Erythroblast (primary cell): ENCODE data around the gene MMP7.

Experiments used
- DNase-seq, 2 experiments: peaks; one replicate each; lab custom pipeline; 2025; lab: John Stamatoyannopoulos, UW
- GATA1 ChIP-seq: IDR thresholded peaks from 2 replicates; pipeline ENCODE4 v1.6.1; 2011; ENCODE audit warnings: low read depth, mild to moderate bottlenecking, control low read depth, low read length, moderate library complexity
- POLR2A ChIP-seq: IDR thresholded peaks from 2 replicates; pipeline ENCODE4 v1.6.1; 2011; ENCODE audit warnings: mild to moderate bottlenecking, low read length

Gene MMP7

GRCh38 chr11:102495161-102496042, 35.1 kb downstream of the MMP7 start:
- peak; percentile 75 to 85 for DNase-seq
- TF ChIP-seq POLR2A (no peak), GATA1 (no peak)

DNA sequence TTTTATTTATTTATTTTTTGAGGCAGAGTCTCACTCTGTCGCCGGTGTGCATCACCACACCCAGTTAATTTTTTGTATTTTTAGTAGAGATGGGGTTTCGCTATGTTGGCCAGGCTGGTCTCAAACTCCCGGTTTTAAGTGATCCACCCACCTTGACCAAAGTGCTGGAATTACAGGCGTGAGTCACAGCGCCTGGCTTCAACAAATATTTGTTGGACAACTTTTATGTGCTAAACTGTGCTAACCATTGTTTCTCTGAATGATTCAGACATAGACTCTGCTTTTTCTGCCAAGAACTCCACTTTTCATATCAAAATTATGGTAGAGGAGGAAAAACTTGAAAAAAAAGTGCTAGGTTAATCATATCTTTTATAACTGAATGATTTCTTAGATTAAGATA, 36.3 kb downstream of the MMP7 start:
- no peak for DNase-seq
- TF ChIP-seq GATA1: no peak
- TF ChIP-seq POLR2A: no peak

DNA sequence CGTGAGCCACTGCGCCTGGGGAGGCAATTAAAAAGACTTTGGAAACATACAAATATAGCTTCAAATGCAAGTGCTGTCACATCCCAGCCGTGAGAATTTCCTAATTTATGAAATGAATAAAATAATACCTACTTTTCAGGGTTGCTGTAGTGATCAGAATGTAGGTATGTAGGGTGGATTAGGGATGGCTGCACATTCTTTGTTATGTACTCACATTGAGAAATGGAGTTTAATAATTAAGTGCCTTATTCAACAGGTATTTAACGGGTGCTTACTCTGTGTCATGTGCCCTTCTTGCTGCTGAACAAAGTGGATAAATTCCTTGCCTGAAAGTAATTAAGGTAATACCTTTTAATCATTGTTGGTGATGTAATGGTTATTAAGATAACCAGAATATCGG, 37.0 kb downstream of the MMP7 start:
- TF ChIP-seq POLR2A (no peak), GATA1 (no peak)
- no peak for DNase-seq

GRCh38 chr11:102491969-102492368, 38.6 kb downstream of the MMP7 start:
- no peak for DNase-seq
- TF ChIP-seq POLR2A: no peak
- no peak for TF ChIP-seq GATA1

GRCh38 chr11:102489186-102490145, 41.1 kb downstream of the MMP7 start:
- DNase-seq: no peak
- TF ChIP-seq GATA1: no peak
- TF ChIP-seq POLR2A: no peak

GRCh38 chr11:102488208-102488607, 42.3 kb downstream of the MMP7 start:
- DNase-seq: no peak
- TF ChIP-seq POLR2A (no peak), GATA1 (no peak)

- DNase-seq: no peak
- TF ChIP-seq GATA1 (no peak), POLR2A (no peak)
Observed at GRCh38 chr11:102487214-102487613, 43.3 kb downstream of the MMP7 start.

GRCh38 chr11:102486584-102486983, 44.0 kb downstream of the MMP7 start:
- DNase-seq: no peak
- TF ChIP-seq POLR2A (no peak), GATA1 (no peak)

DNA sequence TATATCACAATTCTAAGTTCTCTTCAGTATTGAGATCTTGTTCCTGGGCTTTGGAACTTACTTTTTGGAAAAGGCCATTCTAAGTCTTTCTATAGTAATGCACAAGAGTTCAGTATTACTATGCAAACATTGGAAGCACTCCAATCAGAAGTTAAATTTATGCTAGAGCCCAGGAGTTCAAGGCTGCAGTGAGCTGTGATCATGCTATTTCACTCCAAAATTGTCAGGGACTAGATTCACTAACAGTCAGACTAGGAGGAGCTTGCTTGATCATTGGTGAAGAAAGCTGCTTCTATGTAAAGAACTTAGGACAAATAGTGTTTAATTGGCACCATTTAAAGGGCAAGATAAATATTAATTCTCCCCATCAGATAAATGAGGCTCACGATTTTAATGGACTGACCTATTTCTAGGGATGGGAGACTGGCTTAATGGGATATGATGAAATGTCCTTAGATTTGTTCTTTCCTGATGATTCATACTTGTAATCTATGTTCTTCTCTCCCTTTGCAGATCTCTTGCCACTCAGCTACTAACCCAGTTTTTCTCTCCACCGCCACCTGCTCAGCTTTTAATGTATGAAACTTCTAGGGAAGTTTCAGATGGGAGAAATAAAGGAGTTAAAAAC, 45.3 kb downstream of the MMP7 start:
- TF ChIP-seq POLR2A (no peak), GATA1 (no peak)

DNA sequence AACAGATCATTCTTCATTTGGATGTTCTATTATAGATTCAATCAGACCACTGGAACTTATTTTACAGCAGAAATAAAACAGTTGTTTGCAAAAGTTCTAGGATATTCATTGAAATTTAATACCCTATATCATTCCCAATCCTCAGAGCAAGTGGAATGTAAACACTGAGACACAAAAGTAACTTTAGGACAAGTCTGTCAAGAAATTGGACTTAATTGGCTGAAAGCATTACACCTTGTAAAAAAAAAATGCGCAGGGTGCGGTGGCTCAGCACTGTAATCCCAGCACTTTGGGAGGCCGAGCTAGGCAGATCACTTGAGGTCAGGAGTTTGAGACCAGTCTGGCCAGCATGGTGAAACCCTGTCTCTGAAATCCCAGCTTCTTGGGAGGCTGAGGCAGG, 48.1 kb downstream of the MMP7 start:
- TF ChIP-seq GATA1 (no peak), POLR2A (no peak)
- no peak for DNase-seq

More for the DNA sequence above, 45.3 kb downstream of the MMP7 start:
- DNase-seq: no peak

GRCh38 chr11:102479733-102480132, 50.8 kb downstream of the MMP7 start:
- no peak for DNase-seq
- TF ChIP-seq GATA1 (no peak), POLR2A (no peak)

DNA sequence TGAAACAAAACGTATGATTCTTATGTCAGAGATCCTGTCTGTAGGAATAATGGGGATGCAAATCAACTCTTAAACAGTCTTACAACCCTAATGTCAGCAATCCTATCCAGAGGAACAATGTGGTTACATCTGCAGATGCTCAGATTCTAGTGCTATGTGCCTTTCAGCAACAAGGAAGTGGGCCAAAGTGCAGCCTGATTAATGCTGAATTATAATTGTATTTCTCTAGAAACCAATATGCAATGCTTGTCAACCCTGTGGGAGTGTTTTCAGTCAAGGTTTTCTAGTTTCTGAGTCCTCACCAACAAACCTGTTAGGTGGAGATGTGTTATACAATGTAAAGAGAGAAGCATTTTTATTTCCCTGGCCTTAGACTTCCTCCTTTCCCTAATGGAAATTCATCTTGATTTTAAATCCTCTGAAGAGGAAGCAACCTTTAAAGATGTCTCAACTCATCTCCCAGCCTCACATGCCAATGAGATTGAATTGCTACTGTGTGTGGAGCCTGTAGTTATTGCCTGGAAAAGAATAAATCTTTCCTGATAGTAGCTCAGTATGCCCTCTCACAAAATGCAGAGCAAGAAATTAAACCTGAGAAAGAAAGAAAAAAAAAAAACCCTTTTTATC, 51.8 kb downstream of the MMP7 start:
- DNase-seq: no peak

GRCh38 chr11:102476812-102477211, 53.7 kb downstream of the MMP7 start:
- TF ChIP-seq POLR2A: no peak
- no peak for TF ChIP-seq GATA1
- DNase-seq: no peak

More for the DNA sequence above, 51.8 kb downstream of the MMP7 start:
- TF ChIP-seq GATA1 (no peak), POLR2A (no peak)

GRCh38 chr11:102476069-102476468, 54.5 kb downstream of the MMP7 start:
- DNase-seq: no peak
- TF ChIP-seq POLR2A (no peak), GATA1 (no peak)
